Lower leg skin (tissue), 4 donors: ENCODE measurements around the gene SCMH1. TPM values are rescaled to one million over a fixed set of nuclear protein-coding genes. Genes with fewer than 3 reads are reported as not detected.

Source experiments
- DNase-seq, 2 donors: peaks; one replicate each; pipeline ENCODE4 v3.0.0-alpha.2; 2019; ENCODE audit warnings: low spot score in 2 of 2
- H3K4me3 ChIP-seq: fragments of 200-600 bp; sonication (generic); 2 replicates; pipeline ENCODE4 v1.5.1; 2017; ENCODE audit warnings: mild to moderate bottlenecking, low read depth; ENCODE audit not compliant: poor library complexity, severe bottlenecking
- CTCF ChIP-seq, 3 donors: fragments of 450-650 bp; IDR thresholded peaks; one replicate each; pipeline ENCODE4 v1.5.1; 2016; ENCODE audit warnings: antibody characterized with exemption in 3 of 3, mild to moderate bottlenecking in 3 of 3, moderate library complexity in 2 of 3
- POLR2A ChIP-seq, 2 donors: fragments of 450-650 bp; IDR thresholded peaks; one replicate each; pipeline ENCODE4 v1.6.1; 2016 to 2017; ENCODE audit warnings: antibody characterized with exemption in 2 of 2, mild to moderate bottlenecking in 1 of 2, moderate library complexity in 1 of 2
- WGBS, 2 donors: methylation state at CpG; one replicate each; pipeline ENCODE4 v1.1.5; 2018; 5-methylcytosine and 5-hydroxymethylcytosine counted together
- intact Hi-C: fragments of 100-400 bp; cut with DNase I; formaldehyde crosslinking; loops from one replicate; pipeline ENCODE4 v1.15.0; 2023; ENCODE audit warnings: low total_unique reads
- total RNA-seq, 4 donors: library from RNA; depleted of rRNA; stranded (reverse); fragments of >200 nt; gene quantifications; one replicate each; pipeline ENCODE4 v1.1.0, GENCODE V29; 2016

SCMH1 gene
- total RNA-seq, 4 donors from 2014 or later, result 8.9 to 30.9 (median 21.8) TPM

- TF ChIP-seq CTCF (IDR thresholded peaks at IDR 0.05) (no peak), POLR2A (IDR thresholded peaks at IDR 0.05) (no peak)
- intact Hi-C loops, result no loop called here
- H3K4me3 ChIP-seq, result no peak overlapping the region
- 79 to 90% methylated on average over 1 of the region's 1 CpG for WGBS, 2 donors
- DNase-seq, result no peak
Observed at GRCh38 chr1:41174170-41174569, 67.9 kb downstream of the SCMH1 start.

GRCh38 chr1:41173651-41174050, 68.5 kb downstream of the SCMH1 start:
- intact Hi-C loops, result no loop called here

GRCh38 chr1:41171266-41171874, 70.7 kb downstream of the SCMH1 start:
- 46 to 48% methylated on average over 1 of the region's 1 CpG for WGBS, 2 donors
- DNase-seq, result no peak
- TF ChIP-seq POLR2A (IDR thresholded peaks at IDR 0.05), result no peak
- no peak for TF ChIP-seq CTCF (IDR thresholded peaks at IDR 0.05)
- intact Hi-C loops, result no loop called here
- no peak overlapping the region for H3K4me3 ChIP-seq

More at GRCh38 chr1:41173651-41174050, 68.5 kb downstream of the SCMH1 start:
- DNase-seq, result no peak
- H3K4me3 ChIP-seq, result no peak overlapping the region
- TF ChIP-seq CTCF (IDR thresholded peaks at IDR 0.05), result no peak
- TF ChIP-seq POLR2A (IDR thresholded peaks at IDR 0.05), result no peak

DNA sequence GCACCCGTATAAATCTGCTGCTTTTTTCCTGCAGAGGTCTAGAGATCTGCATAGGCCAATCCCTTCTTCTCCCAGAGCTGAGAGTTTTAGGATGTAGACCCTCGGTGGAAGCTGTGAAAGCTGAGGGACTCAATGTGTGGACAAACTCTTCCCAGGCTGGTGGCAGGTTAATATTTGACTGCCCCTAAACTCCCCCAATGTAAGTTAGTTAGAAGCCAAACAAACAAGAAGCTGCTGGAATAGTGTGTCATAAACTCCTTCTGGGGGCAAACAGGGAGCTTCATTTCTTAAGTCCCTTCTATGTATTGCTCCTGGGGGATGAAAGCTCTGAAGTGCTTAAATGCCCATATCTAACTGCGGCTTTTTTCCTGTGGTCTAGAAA, 72.3 kb downstream of the SCMH1 start:
- 96% methylated on average over 3 of the region's 3 CpGs for WGBS, 2 donors
- no peak for DNase-seq
- intact Hi-C loops, result no loop called here
- no peak for TF ChIP-seq POLR2A (IDR thresholded peaks at IDR 0.05)
- TF ChIP-seq CTCF (IDR thresholded peaks at IDR 0.05), result no peak
- no peak overlapping the region for H3K4me3 ChIP-seq

DNA sequence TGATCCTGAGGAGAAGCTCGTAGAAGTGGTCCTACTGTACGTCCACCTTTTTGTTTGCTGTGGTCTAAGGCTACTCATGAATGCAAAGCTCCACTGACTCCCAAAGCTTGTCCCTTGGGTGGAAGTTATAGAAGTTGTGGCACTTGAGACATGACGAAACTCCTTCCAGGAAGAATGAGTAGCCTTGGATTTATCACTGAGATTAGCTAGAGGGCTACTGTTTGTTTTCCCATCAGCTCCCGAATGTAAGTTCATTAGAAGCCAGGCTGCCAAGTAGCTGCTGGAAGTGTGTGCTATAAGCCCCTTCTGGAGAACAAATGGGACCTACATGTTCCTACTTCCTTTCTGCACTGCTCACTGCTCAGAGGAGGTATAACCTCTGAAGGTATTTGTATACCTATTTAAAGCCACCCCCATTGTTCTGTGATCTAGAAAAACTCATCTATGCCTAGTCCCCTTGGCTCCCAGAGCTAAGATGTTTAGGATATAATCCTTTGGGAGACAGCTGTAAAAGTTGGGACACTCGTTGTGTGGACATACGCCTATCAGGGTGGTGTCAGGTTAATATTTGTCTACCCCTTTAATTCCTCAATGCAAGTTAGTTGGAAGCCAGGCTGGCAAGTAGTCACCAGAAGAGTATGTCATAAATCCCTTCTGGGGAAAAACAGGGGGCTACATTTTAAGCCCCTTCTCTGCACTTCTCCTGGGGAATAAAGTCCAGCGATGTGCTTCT, 72.9 kb downstream of the SCMH1 start:
- intact Hi-C loops, result no loop called here
- TF ChIP-seq CTCF (IDR thresholded peaks at IDR 0.05) (no peak), POLR2A (IDR thresholded peaks at IDR 0.05) (no peak)
- DNase-seq, result no peak
- H3K4me3 ChIP-seq, result no peak overlapping the region
- 97 to 98% methylated on average over 7 of the region's 7 CpGs for WGBS, 2 donors
